Stomach (tissue), 4 donors: Measurements from ENCODE around the gene TAB2.

Source experiments
- EP300 ChIP-seq: sonication (generic); formaldehyde crosslinking; IDR thresholded peaks from one replicate; pipeline ENCODE4 v1.6.1; 2017; ENCODE audit warnings: antibody characterized with exemption
- POLR2A ChIP-seq, 4 donors: fragments of 450-650 bp; IDR thresholded peaks; one replicate each; pipeline ENCODE4 v1.6.1; 2016; ENCODE audit warnings: antibody characterized with exemption in 4 of 4, control low read depth in 2 of 4, mild to moderate bottlenecking in 1 of 4, moderate library complexity in 1 of 4
- POLR2AphosphoS5 ChIP-seq, 3 donors: sonication (generic); formaldehyde crosslinking; IDR thresholded peaks; one replicate each; pipeline ENCODE4 v1.6.1; 2016; ENCODE audit warnings: antibody characterized with exemption in 3 of 3
- TF ChIP-seq, protein P1 (sequence below), 7 experiments: fragments of 450-650 bp in 4 of 7; fragments of 200-600 bp in 3 of 7; sonication (generic) in 3 of 7; IDR thresholded peaks; one replicate each; pipeline ENCODE4 v1.5.1; 2016 to 2019; ENCODE audit warnings: antibody characterized with exemption in 7 of 7, control low read depth in 2 of 7, mild to moderate bottlenecking in 1 of 7

DNA sequence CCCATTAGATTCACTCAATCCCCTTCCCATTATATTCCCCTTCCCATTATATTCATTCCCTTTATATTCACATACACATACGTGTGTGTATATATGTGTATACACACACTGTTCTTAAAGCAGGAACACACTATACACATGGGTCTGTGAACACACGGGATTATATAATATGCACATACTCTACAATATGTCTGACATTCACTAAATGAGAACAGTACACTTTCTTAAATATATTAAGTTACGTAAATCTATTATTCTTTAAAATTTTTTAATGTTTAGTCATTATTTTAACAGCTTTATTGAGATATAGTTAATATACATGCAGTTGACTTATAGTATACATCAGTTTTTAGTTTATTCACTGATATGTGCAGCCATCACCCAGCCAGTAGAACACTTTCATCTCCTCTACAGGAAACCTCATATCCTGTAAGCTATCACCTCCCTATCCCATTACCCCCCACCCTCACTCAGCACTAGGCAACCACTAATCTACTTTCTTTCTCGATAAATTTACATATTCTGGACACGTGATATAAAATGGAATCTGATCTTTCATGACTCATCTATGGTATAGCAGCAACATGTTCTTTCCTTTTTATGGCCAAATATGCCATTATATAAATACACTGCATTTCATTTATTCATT, 68.6 kb downstream of the TAB2 start:
- TF ChIP-seq, protein P1, sequence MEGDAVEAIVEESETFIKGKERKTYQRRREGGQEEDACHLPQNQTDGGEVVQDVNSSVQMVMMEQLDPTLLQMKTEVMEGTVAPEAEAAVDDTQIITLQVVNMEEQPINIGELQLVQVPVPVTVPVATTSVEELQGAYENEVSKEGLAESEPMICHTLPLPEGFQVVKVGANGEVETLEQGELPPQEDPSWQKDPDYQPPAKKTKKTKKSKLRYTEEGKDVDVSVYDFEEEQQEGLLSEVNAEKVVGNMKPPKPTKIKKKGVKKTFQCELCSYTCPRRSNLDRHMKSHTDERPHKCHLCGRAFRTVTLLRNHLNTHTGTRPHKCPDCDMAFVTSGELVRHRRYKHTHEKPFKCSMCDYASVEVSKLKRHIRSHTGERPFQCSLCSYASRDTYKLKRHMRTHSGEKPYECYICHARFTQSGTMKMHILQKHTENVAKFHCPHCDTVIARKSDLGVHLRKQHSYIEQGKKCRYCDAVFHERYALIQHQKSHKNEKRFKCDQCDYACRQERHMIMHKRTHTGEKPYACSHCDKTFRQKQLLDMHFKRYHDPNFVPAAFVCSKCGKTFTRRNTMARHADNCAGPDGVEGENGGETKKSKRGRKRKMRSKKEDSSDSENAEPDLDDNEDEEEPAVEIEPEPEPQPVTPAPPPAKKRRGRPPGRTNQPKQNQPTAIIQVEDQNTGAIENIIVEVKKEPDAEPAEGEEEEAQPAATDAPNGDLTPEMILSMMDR (IDR thresholded peaks at IDR 0.05): no peak
- TF ChIP-seq POLR2A (IDR thresholded peaks at IDR 0.05) (no peak), POLR2AphosphoS5 (IDR thresholded peaks at IDR 0.05) (no peak), EP300 (no peak)
